ENCODE results near the gene CYP4F3. TPM values are rescaled to one million over a fixed set of nuclear protein-coding genes. Genes with fewer than 3 reads are reported as not detected.

The CYP4F3 gene
- total and polyA plus RNA-seq, 2 of the 13 experiments (the other 11 are each of a cell fraction or from before 2014, with no cell fraction given): 17.8 to 22.8 TPM

GRCh38 chr19:15623711-15624318 lies 16.9 kb upstream of the CYP4F3 start (continued):
- TF ChIP-seq, protein P1, sequence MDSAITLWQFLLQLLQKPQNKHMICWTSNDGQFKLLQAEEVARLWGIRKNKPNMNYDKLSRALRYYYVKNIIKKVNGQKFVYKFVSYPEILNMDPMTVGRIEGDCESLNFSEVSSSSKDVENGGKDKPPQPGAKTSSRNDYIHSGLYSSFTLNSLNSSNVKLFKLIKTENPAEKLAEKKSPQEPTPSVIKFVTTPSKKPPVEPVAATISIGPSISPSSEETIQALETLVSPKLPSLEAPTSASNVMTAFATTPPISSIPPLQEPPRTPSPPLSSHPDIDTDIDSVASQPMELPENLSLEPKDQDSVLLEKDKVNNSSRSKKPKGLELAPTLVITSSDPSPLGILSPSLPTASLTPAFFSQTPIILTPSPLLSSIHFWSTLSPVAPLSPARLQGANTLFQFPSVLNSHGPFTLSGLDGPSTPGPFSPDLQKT (CRISPR knock-in tag; IDR thresholded peaks at IDR 0.05; ENCODE audit: borderline replicate concordance): no peak
- peak; percentile 56; the same call in 1 of the 2 replicates for TF ChIP-seq ZBTB20 (CRISPR knock-in tag; IDR thresholded peaks at IDR 0.05; ENCODE audit: borderline replicate concordance, low read depth)
- TF ChIP-seq EHMT2 (IDR thresholded peaks at IDR 0.05; ENCODE audit: borderline replicate concordance, low read depth, low read length): peak; percentile 77
- TF ChIP-seq SETDB1 (CRISPR knock-in tag; IDR thresholded peaks at IDR 0.05; ENCODE audit: borderline replicate concordance): no peak
- TF ChIP-seq PATZ1 (CRISPR knock-in tag; IDR thresholded peaks at IDR 0.05): no peak
- TF ChIP-seq BORCS8-MEF2B (CRISPR knock-in tag; IDR thresholded peaks at IDR 0.05): 0 out of 2 replicates have a peak, but pooled peaks have one; percentile 35
- TF ChIP-seq, protein P2, sequence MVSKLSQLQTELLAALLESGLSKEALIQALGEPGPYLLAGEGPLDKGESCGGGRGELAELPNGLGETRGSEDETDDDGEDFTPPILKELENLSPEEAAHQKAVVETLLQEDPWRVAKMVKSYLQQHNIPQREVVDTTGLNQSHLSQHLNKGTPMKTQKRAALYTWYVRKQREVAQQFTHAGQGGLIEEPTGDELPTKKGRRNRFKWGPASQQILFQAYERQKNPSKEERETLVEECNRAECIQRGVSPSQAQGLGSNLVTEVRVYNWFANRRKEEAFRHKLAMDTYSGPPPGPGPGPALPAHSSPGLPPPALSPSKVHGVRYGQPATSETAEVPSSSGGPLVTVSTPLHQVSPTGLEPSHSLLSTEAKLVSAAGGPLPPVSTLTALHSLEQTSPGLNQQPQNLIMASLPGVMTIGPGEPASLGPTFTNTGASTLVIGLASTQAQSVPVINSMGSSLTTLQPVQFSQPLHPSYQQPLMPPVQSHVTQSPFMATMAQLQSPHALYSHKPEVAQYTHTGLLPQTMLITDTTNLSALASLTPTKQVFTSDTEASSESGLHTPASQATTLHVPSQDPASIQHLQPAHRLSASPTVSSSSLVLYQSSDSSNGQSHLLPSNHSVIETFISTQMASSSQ (IDR thresholded peaks at IDR 0.05; ENCODE audit: low read depth): no peak
- TF ChIP-seq, protein P2 (CRISPR knock-in tag; IDR thresholded peaks at IDR 0.05; ENCODE audit: borderline replicate concordance): no peak
- TF ChIP-seq MEF2D (CRISPR knock-in tag; IDR thresholded peaks at IDR 0.05): 0 out of 2 replicates have a peak, but pooled peaks have one; percentile 37
- TF ChIP-seq SPEN (CRISPR knock-in tag; IDR thresholded peaks at IDR 0.05; ENCODE audit: low read depth): peak; percentile 25; the same call in 1 of the 2 replicates
- TF ChIP-seq ZNF235 (CRISPR knock-in tag; IDR thresholded peaks at IDR 0.05; ENCODE audit: borderline replicate concordance): no peak
- TF ChIP-seq MEIS2 (CRISPR knock-in tag; IDR thresholded peaks at IDR 0.05): peak; percentile 64; the same call in 1 of the 2 replicates
- TF ChIP-seq KLF16 (CRISPR knock-in tag; IDR thresholded peaks at IDR 0.05): 0 out of 4 replicates have a peak, but pooled peaks of 1 of the 2 experiments have one; percentile 45
- no peak for TF ChIP-seq GTF2F1 (IDR thresholded peaks at IDR 0.05; ENCODE audit: low read length)
- TF ChIP-seq ZNF768 (CRISPR knock-in tag; IDR thresholded peaks at IDR 0.05): peak; percentile 37; the same call in 1 of the 2 replicates
- TF ChIP-seq DR1 (CRISPR knock-in tag; IDR thresholded peaks at IDR 0.05): no peak
- peak; percentile 96 for TF ChIP-seq WIZ (CRISPR knock-in tag; IDR thresholded peaks at IDR 0.05)
- peak; percentile 61; the same call in 1 of the 2 replicates for TF ChIP-seq ZNF232 (CRISPR knock-in tag; IDR thresholded peaks at IDR 0.05; ENCODE audit: borderline replicate concordance)
- 0 out of 2 replicates have a peak, but pooled peaks have one; percentile 44 for TF ChIP-seq ZFP36L1 (CRISPR knock-in tag; IDR thresholded peaks at IDR 0.05)
- TF ChIP-seq NFYC (CRISPR knock-in tag; IDR thresholded peaks at IDR 0.05): no peak
- TF ChIP-seq PHF20 (CRISPR knock-in tag; IDR thresholded peaks at IDR 0.05): 0 out of 2 replicates have a peak, but pooled peaks have one; percentile 28
- TF ChIP-seq ZNF484 (CRISPR knock-in tag; IDR thresholded peaks at IDR 0.05; ENCODE audit: borderline replicate concordance, low read depth): no peak
- no peak for TF ChIP-seq ZSCAN30 (CRISPR knock-in tag; IDR thresholded peaks at IDR 0.05)
- TF ChIP-seq FOXK2 (IDR thresholded peaks at IDR 0.05): no peak

Measured in HepG2 (cell line).